ENCODE results near the gene MKKS. TPM values are rescaled to one million over a fixed set of nuclear protein-coding genes. Genes with fewer than 3 reads are reported as not detected.

Gene MKKS
- total and polyA plus RNA-seq, 2 of the 13 experiments (the other 11 are each of a cell fraction or from before 2014, with no cell fraction given): 26.7 to 34.5 TPM

DNA sequence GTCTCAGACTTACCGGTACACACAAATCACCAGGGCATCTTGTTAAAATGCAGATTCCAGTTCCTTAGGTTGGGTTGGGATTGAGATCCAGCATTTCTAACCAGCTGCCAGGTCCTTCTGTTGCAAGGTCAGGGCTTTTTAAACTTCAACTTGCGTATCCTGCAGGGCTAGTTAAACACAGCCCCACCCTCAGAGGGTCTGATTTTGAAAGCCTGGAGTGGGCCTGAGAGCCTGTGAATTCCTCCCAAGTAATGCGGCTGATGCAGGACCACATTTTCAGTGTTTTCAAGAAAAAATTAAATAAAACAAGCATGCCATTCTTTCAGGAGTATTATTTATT, 65.3 kb downstream of the MKKS start (continued):
- TF ChIP-seq DPF2 (CRISPR knock-in tag; IDR thresholded peaks at IDR 0.05; ENCODE audit: borderline replicate concordance, low read depth) (no peak), HNF4G (IDR thresholded peaks at IDR 0.05; ENCODE audit: borderline replicate concordance, low read depth, low read length) (peak; percentile 10; the same call in 1 of the 2 replicates), HNF4G (CRISPR knock-in tag; IDR thresholded peaks at IDR 0.05; ENCODE audit: borderline replicate concordance, low read depth) (no peak), NCOA2 (CRISPR knock-in tag; IDR thresholded peaks at IDR 0.05) (0 out of 2 replicates have a peak, but pooled peaks have one; percentile 22), YY1 (IDR thresholded peaks at IDR 0.05; ENCODE audit: insufficient read depth, insufficient replicate concordance, low read depth, low read length) (no peak), ZNF10 (CRISPR knock-in tag; IDR thresholded peaks at IDR 0.05; ENCODE audit: borderline replicate concordance, low read depth) (no peak), THAP11 (CRISPR knock-in tag; IDR thresholded peaks at IDR 0.05) (no peak), MTF1 (CRISPR knock-in tag; IDR thresholded peaks at IDR 0.05) (no peak), ZSCAN20 (CRISPR knock-in tag; IDR thresholded peaks at IDR 0.05; ENCODE audit: borderline replicate concordance) (no peak), PHF8 (CRISPR knock-in tag; IDR thresholded peaks at IDR 0.05) (no peak), ISX (CRISPR knock-in tag; conservative IDR thresholded peaks at IDR 0.05) (no peak), PHF20 (CRISPR knock-in tag; IDR thresholded peaks at IDR 0.05) (no peak), ZSCAN29 (CRISPR knock-in tag; conservative IDR thresholded peaks at IDR 0.05) (no peak), ZNF138 (CRISPR knock-in tag; IDR thresholded peaks at IDR 0.05; ENCODE audit: low read depth) (no peak)
- TF ChIP-seq, protein P1, sequence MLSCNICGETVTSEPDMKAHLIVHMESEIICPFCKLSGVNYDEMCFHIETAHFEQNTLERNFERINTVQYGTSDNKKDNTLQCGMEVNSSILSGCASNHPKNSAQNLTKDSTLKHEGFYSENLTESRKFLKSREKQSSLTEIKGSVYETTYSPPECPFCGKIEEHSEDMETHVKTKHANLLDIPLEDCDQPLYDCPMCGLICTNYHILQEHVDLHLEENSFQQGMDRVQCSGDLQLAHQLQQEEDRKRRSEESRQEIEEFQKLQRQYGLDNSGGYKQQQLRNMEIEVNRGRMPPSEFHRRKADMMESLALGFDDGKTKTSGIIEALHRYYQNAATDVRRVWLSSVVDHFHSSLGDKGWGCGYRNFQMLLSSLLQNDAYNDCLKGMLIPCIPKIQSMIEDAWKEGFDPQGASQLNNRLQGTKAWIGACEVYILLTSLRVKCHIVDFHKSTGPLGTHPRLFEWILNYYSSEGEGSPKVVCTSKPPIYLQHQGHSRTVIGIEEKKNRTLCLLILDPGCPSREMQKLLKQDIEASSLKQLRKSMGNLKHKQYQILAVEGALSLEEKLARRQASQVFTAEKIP (CRISPR knock-in tag; IDR thresholded peaks at IDR 0.05; ENCODE audit: borderline replicate concordance): no peak
- TF ChIP-seq, protein P2, sequence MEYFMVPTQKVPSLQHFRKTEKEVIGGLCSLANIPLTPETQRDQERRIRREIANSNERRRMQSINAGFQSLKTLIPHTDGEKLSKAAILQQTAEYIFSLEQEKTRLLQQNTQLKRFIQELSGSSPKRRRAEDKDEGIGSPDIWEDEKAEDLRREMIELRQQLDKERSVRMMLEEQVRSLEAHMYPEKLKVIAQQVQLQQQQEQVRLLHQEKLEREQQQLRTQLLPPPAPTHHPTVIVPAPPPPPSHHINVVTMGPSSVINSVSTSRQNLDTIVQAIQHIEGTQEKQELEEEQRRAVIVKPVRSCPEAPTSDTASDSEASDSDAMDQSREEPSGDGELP (IDR thresholded peaks at IDR 0.05; ENCODE audit: borderline replicate concordance, low read depth): peak; percentile 22; the same call in 1 of the 2 replicates
- TF ChIP-seq, protein P3, sequence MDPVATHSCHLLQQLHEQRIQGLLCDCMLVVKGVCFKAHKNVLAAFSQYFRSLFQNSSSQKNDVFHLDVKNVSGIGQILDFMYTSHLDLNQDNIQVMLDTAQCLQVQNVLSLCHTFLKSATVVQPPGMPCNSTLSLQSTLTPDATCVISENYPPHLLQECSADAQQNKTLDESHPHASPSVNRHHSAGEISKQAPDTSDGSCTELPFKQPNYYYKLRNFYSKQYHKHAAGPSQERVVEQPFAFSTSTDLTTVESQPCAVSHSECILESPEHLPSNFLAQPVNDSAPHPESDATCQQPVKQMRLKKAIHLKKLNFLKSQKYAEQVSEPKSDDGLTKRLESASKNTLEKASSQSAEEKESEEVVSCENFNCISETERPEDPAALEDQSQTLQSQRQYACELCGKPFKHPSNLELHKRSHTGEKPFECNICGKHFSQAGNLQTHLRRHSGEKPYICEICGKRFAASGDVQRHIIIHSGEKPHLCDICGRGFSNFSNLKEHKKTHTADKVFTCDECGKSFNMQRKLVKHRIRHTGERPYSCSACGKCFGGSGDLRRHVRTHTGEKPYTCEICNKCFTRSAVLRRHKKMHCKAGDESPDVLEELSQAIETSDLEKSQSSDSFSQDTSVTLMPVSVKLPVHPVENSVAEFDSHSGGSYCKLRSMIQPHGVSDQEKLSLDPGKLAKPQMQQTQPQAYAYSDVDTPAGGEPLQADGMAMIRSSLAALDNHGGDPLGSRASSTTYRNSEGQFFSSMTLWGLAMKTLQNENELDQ (CRISPR knock-in tag; IDR thresholded peaks at IDR 0.05; ENCODE audit: borderline replicate concordance): no peak
- TF ChIP-seq, protein P4, sequence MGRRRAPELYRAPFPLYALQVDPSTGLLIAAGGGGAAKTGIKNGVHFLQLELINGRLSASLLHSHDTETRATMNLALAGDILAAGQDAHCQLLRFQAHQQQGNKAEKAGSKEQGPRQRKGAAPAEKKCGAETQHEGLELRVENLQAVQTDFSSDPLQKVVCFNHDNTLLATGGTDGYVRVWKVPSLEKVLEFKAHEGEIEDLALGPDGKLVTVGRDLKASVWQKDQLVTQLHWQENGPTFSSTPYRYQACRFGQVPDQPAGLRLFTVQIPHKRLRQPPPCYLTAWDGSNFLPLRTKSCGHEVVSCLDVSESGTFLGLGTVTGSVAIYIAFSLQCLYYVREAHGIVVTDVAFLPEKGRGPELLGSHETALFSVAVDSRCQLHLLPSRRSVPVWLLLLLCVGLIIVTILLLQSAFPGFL (CRISPR knock-in tag; IDR thresholded peaks at IDR 0.05): no peak
- TF ChIP-seq, protein P5, sequence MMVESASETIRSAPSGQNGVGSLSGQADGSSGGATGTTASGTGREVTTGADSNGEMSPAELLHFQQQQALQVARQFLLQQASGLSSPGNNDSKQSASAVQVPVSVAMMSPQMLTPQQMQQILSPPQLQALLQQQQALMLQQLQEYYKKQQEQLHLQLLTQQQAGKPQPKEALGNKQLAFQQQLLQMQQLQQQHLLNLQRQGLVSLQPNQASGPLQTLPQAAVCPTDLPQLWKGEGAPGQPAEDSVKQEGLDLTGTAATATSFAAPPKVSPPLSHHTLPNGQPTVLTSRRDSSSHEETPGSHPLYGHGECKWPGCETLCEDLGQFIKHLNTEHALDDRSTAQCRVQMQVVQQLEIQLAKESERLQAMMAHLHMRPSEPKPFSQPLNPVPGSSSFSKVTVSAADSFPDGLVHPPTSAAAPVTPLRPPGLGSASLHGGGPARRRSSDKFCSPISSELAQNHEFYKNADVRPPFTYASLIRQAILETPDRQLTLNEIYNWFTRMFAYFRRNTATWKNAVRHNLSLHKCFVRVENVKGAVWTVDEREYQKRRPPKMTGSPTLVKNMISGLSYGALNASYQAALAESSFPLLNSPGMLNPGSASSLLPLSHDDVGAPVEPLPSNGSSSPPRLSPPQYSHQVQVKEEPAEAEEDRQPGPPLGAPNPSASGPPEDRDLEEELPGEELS (CRISPR knock-in tag; IDR thresholded peaks at IDR 0.05): peak; percentile 39; the same call in 1 of the 2 replicates
- TF ChIP-seq, protein P6, sequence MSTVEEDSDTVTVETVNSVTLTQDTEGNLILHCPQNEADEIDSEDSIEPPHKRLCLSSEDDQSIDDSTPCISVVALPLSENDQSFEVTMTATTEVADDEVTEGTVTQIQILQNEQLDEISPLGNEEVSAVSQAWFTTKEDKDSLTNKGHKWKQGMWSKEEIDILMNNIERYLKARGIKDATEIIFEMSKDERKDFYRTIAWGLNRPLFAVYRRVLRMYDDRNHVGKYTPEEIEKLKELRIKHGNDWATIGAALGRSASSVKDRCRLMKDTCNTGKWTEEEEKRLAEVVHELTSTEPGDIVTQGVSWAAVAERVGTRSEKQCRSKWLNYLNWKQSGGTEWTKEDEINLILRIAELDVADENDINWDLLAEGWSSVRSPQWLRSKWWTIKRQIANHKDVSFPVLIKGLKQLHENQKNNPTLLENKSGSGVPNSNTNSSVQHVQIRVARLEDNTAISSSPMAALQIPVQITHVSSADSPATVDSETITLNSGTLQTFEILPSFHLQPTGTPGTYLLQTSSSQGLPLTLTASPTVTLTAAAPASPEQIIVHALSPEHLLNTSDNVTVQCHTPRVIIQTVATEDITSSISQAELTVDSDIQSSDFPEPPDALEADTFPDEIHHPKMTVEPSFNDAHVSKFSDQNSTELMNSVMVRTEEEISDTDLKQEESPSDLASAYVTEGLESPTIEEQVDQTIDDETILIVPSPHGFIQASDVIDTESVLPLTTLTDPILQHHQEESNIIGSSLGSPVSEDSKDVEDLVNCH (CRISPR knock-in tag; IDR thresholded peaks at IDR 0.05): no peak

Data from HepG2 (cell line).